ENCODE measurements around the gene JAK3.

- TF ChIP-seq CTCF (IDR thresholded peaks at IDR 0.05) (no peak), POLR2A (IDR thresholded peaks at IDR 0.05) (no peak), EP300 (IDR thresholded peaks at IDR 0.05) (no peak)
These were observed 26.3 kb upstream of the JAK3 start for GRCh38 chr19:17873786-17874757.

All from ovary (tissue), 3 donors.